Aorta (tissue), 5 donors: ENCODE results near the gene EPB41. TPM values are rescaled to one million over a fixed set of nuclear protein-coding genes. Genes with fewer than 3 reads are reported as not detected.
"Not testable (repeated sequence)": the region's sequence is repeated elsewhere in the genome, so short reads cannot be mapped to it uniquely, and the experiment has no call there.

ENCODE experiments used
- ATAC-seq: fragments of 200-7000 bp; cut with Tn5 transposase; one replicate; pipeline ENCODE4 v1.9.1; 2022; ENCODE audit warnings: moderate library complexity; ENCODE audit not compliant: low FRiP score
- DNase-seq, 2 donors: peaks; one replicate each; pipeline ENCODE4 v3.0.0-alpha.2; 2020
- H3K27ac ChIP-seq, 2 donors: one replicate each; pipeline ENCODE4 v1.5.1; 2013; ENCODE audit warnings: low read length in 2 of 2, mild to moderate bottlenecking in 2 of 2, moderate library complexity in 2 of 2, control low read depth in 1 of 2, inconsistent platforms in 1 of 2, low read depth in 1 of 2
- H3K27me3 ChIP-seq, 2 donors: one replicate each; pipeline ENCODE4 v1.6.1; 2013; ENCODE audit warnings: control low read depth in 1 of 2, low read length in 1 of 2, mild to moderate bottlenecking in 1 of 2, moderate library complexity in 1 of 2; ENCODE audit not compliant: insufficient read depth in 2 of 2, control insufficient read depth in 1 of 2
- H3K36me3 ChIP-seq, 2 donors: one replicate each; pipeline ENCODE4 v1.6.1; 2013; ENCODE audit warnings: control low read depth in 1 of 2, low read length in 1 of 2, mild to moderate bottlenecking in 1 of 2; ENCODE audit not compliant: insufficient read depth in 2 of 2, control insufficient read depth in 1 of 2
- H3K4me1 ChIP-seq, 2 donors: one replicate each; pipeline ENCODE4 v1.6.1; 2013; ENCODE audit warnings: low read length in 2 of 2, control low read depth in 1 of 2, mild to moderate bottlenecking in 1 of 2, moderate library complexity in 1 of 2; ENCODE audit not compliant: insufficient read depth in 2 of 2, control insufficient read depth in 1 of 2
- H3K4me3 ChIP-seq, 2 donors: one replicate each; pipeline ENCODE4 v1.5.1; 2013; ENCODE audit warnings: low read length in 2 of 2, control low read depth in 1 of 2, mild to moderate bottlenecking in 1 of 2
- H3K9me3 ChIP-seq: one replicate; pipeline ENCODE4 v1.6.1; 2013; ENCODE audit warnings: mild to moderate bottlenecking, low read length; ENCODE audit not compliant: control insufficient read depth
- WGBS, 2 donors: extraction: QIAGEN DNeasy Blood & Tissue Kit; methylation state at CpG; one replicate each; pipeline ENCODE4 v1.1.7; 2013; 5-methylcytosine and 5-hydroxymethylcytosine counted together
- intact Hi-C, 2 donors: fragments of 100-400 bp; cut with DNase I; formaldehyde crosslinking; loops; one replicate each; pipeline versions ENCODE4 v1.14.2 to v1.15.0; 2022
- polyA plus RNA-seq, 2 donors: library from polyadenylated mRNA; stranded (reverse); fragments of 200-250 nt; gene quantifications; one replicate each; pipeline ENCODE4 v1.2.3, GENCODE V29; 2013
- total RNA-seq, 2 donors: library from RNA; stranded (reverse); fragmentation: NEBNext Ultra II Directional; extraction: Animal tissue kit (Norgen Biotek cat#: 25700); gene quantifications; one replicate each; pipeline ENCODE4 v1.2.1, GENCODE V29; 2021
- donor health status: healthy with polysubstance abuse.
- donor health status: Bipolar disorder and iron deficiency.
- donor health status: DM: no; HTN: no; CAD: no.
- donor health status: DM: no; HTN: no; CAD: no.
- donor health status: DM: yes; HTN: yes; CAD: no.

Gene EPB41
- total and polyA plus RNA-seq, 4 donors = 3.4 to 35.2 (median 14.6) TPM

DNA sequence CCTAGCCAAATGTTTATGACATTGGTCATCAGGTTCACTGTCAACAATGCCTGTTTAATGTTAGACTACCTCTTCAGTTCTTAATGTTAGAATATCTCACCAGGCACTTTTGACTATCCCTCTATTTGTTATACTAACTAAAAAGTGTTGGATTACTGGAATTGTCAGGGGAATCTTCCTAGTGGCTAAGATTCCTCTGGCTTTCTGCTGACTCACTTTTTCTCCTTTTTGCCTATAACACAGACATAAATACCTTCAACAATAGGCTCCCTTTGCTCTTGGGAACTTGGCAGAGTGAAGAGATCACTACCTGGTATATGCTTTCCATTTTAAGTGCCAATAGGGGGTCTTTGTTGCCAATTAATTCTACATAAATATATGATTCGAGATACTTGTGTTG, 140.8 kb downstream of the EPB41 start:
- DNase-seq = no peak
- no peaks in the 10 kb centered on the region for H3K4me1 ChIP-seq
- no peak for ATAC-seq
- intact Hi-C loops = no loop called here
- H3K4me3 ChIP-seq = no peak overlapping the region
- no peaks in the 10 kb centered on the region for H3K36me3 ChIP-seq
- WGBS, 2 donors = 96 to 100% methylated on average over 1 of the region's 1 CpG
- H3K9me3 ChIP-seq = no peaks in the 10 kb centered on the region
- no peak overlapping the region for H3K27ac ChIP-seq
- no peaks in the 10 kb centered on the region for H3K27me3 ChIP-seq

GRCh38 chr1:29056256-29056655, 141.9 kb downstream of the EPB41 start:
- no peak overlapping the region for H3K27ac ChIP-seq
- 96 to 97% methylated on average over 4 of the region's 4 CpGs for WGBS, 2 donors
- no peaks in the 10 kb centered on the region for H3K9me3 ChIP-seq
- no peaks in the 10 kb centered on the region for H3K4me1 ChIP-seq
- intact Hi-C loops = no loop called here
- DNase-seq (no peak), ATAC-seq (no peak)
- no peaks in the 10 kb centered on the region for H3K36me3 ChIP-seq
- H3K4me3 ChIP-seq = no peak overlapping the region
- no peaks in the 10 kb centered on the region for H3K27me3 ChIP-seq

- Histone ChIP-seq H3K36me3 (no peaks in the 10 kb centered on the region), H3K27ac (no peak overlapping the region), H3K27me3 (no peaks in the 10 kb centered on the region), H3K4me3 (no peak overlapping the region), H3K9me3 (no peaks in the 10 kb centered on the region), H3K4me1 (no peaks in the 10 kb centered on the region)
- no peak for DNase-seq
- no peak for ATAC-seq
- intact Hi-C loops = no loop called here
Measured at GRCh38 chr1:29057700-29058099, 143.3 kb downstream of the EPB41 start.

- peaks cover 0 to 2% of the 10 kb centered on the region in 2 donors for H3K36me3 ChIP-seq
- no peaks in the 10 kb centered on the region for H3K4me1 ChIP-seq
- no peaks in the 10 kb centered on the region for H3K27me3 ChIP-seq
- no peak overlapping the region for H3K4me3 ChIP-seq
- ATAC-seq (no peak), DNase-seq (no peak)
- H3K27ac ChIP-seq = no peak overlapping the region
- WGBS, 2 donors = 58 to 63% methylated on average over 4 of the region's 4 CpGs
- intact Hi-C loops = no loop called here
- no peaks in the 10 kb centered on the region for H3K9me3 ChIP-seq
Measured at GRCh38 chr1:29062157-29062942, 148.0 kb downstream of the EPB41 start.

DNA sequence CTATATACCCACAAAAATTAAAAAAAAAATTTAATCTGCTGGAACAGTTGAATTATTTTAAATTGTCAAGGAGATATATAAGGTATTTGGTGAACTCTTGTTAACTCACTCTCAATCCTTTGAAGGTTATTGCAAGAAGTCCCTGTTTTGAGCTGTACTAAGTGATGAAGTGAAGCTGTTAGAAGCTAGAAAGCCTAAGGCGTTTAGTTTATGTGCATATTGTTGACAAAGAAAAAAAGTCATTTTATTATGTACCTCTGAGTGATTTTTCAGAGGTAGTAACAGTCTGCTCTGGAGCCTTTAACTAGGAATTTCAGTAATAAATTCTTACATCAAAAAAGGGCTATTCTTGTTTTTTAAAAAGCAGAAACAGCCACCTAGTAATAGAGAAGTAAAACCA, 149.7 kb downstream of the EPB41 start:
- no peak overlapping the region for H3K27ac ChIP-seq
- intact Hi-C loops = no loop called here
- H3K36me3 ChIP-seq = peaks cover 0 to 2% of the 10 kb centered on the region in 2 donors
- no peaks in the 10 kb centered on the region for H3K9me3 ChIP-seq
- DNase-seq (no peak), ATAC-seq (no peak)
- H3K27me3 ChIP-seq = no peaks in the 10 kb centered on the region
- no peaks in the 10 kb centered on the region for H3K4me1 ChIP-seq
- whole genome bisulfite sequencing, 2 donors = 92 to 95% methylated on average over 1 of the region's 1 CpG
- no peak overlapping the region for H3K4me3 ChIP-seq

DNA sequence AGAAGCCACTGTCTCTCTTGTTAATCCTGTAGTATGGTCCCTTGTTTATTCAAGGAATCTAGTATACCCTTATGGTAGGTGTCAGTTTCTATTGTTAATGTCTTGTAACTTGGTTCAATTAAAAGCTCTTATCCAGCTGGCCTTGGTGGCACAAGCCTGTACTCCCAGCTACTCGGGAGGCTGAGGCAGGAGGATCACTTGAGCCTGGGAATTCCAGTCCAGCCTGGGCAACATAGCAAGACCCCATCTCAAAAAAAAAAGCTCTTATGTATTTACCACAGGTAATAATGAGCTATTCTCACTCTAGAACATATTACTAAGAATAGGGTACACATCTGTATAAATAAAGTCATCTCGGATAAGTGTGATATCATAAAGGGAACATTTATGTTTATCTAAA, 162.8 kb downstream of the EPB41 start:
- Histone ChIP-seq H3K4me3 (no peak overlapping the region), H3K9me3 (no peaks in the 10 kb centered on the region), H3K27ac (no peak overlapping the region), H3K36me3 (no peaks in the 10 kb centered on the region), H3K4me1 (no peaks in the 10 kb centered on the region), H3K27me3 (no peaks in the 10 kb centered on the region)
- DNase-seq = no peak
- ATAC-seq = no peak
- 90 to 93% methylated on average over 2 of the region's 2 CpGs for WGBS, 2 donors
- intact Hi-C loops = no loop called here

DNA sequence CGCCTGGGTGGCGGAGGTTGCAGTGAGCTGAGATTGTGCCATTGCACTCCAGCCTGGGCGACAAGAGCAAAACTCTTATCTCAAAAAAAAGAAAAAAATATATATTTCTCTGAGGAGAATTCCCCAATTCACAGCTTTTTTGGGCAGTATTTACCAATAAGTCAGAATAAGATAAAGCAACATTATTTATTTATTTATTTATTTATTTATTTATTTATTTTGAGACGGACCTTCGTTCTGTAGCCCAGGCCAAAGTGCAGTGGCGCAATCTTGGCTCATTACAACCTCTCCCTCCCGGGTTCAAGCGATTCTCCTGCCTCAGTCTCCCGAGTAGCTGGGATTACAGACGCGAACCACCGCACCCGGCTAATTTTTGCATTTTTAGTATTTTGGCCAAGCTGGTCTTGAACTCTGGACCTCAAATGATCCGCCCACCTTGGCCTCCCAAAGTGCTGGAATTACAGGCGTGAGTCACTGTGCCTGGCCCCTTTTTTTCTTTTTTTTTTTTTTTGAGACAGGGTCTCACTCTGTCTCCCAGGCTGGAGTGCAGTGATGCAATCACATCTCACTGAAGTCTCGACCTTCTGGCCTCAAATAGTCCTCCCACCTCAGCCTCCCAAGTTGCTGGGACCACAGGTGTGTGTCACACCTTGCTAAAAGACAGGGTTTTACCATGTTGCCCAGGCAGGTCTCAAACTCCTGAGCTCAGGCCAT, 165.7 kb downstream of the EPB41 start:
- H3K36me3 ChIP-seq, H3K27ac ChIP-seq, ATAC-seq, DNase-seq, H3K27me3 ChIP-seq, H3K4me3 ChIP-seq, intact Hi-C loops, H3K4me1 ChIP-seq, H3K9me3 ChIP-seq: not testable (repeated sequence)
- WGBS, 2 donors = 90 to 92% methylated on average over 16 of the region's 16 CpGs

GRCh38 chr1:29081201-29081600, 166.8 kb downstream of the EPB41 start:
- ATAC-seq (no peak), DNase-seq (no peak)
- H3K4me1 ChIP-seq = no peaks in the 10 kb centered on the region
- H3K9me3 ChIP-seq = no peaks in the 10 kb centered on the region
- WGBS, 2 donors = 89 to 90% methylated on average over 3 of the region's 3 CpGs
- H3K36me3 ChIP-seq = no peaks in the 10 kb centered on the region
- intact Hi-C loops = no loop called here
- H3K27me3 ChIP-seq = no peaks in the 10 kb centered on the region
- no peak overlapping the region for H3K27ac ChIP-seq
- H3K4me3 ChIP-seq = no peak overlapping the region

- no peak for DNase-seq
- intact Hi-C loops = no loop called here
- H3K27ac ChIP-seq = no peak overlapping the region
Measured at GRCh38 chr1:29082519-29082918, 168.2 kb downstream of the EPB41 start.

More at GRCh38 chr1:29082519-29082918, 168.2 kb downstream of the EPB41 start:
- H3K27me3 ChIP-seq = no peaks in the 10 kb centered on the region
- H3K36me3 ChIP-seq = no peaks in the 10 kb centered on the region
- H3K4me1 ChIP-seq = no peaks in the 10 kb centered on the region
- H3K4me3 ChIP-seq = no peak overlapping the region
- 85 to 88% methylated on average over 3 of the region's 3 CpGs for WGBS, 2 donors
- ATAC-seq = no peak
- no peaks in the 10 kb centered on the region for H3K9me3 ChIP-seq
